ENCODE data around the gene SERPINB4. TPM values are rescaled to one million over a fixed set of nuclear protein-coding genes. Genes with fewer than 3 reads are reported as not detected.

The SERPINB4 gene
- total RNA-seq, 4 donors from 2014 or later, result 0.13 TPM; not detected in 3

- H3K27ac ChIP-seq, result no peak overlapping the region
- ATAC-seq, result no peak
- no peaks in the 10 kb centered on the region for H3K27me3 ChIP-seq
- H3K36me3 ChIP-seq, result no peaks in the 10 kb centered on the region
- no peaks in the 10 kb centered on the region for H3K4me1 ChIP-seq
- intact Hi-C loops (cut with DNase I; ENCODE audit: low total_unique reads) (no loop called here), in situ Hi-C loops (cut with MboI; ENCODE audit: low sequenced_read_pairs in 4 of 4) (no loop called here)
- no peaks in the 10 kb centered on the region for H3K9me3 ChIP-seq
- DNase-seq, result no peak
- no peak overlapping the region for H3K4me3 ChIP-seq
- TF ChIP-seq POLR2A (IDR thresholded peaks at IDR 0.05) (no peak), CTCF (IDR thresholded peaks at IDR 0.05 in 4 of 5, conservative IDR thresholded peaks at IDR 0.05 in 1 of 5) (no peak)
These were observed 52.3 kb downstream of the SERPINB4 start for GRCh38 chr18:63591725-63592124.

GRCh38 chr18:63590966-63591695, 52.9 kb downstream of the SERPINB4 start:
- Histone ChIP-seq H3K27ac (no peak overlapping the region), H3K4me3 (no peak overlapping the region), H3K27me3 (no peaks in the 10 kb centered on the region), H3K4me1 (no peaks in the 10 kb centered on the region), H3K9me3 (no peaks in the 10 kb centered on the region), H3K36me3 (no peaks in the 10 kb centered on the region)
- intact Hi-C loops (cut with DNase I; ENCODE audit: low total_unique reads) (no loop called here), in situ Hi-C loops (cut with MboI; ENCODE audit: low sequenced_read_pairs in 4 of 4) (no loop called here)
- DNase-seq (no peak), ATAC-seq (no peak)
- TF ChIP-seq POLR2A (IDR thresholded peaks at IDR 0.05), result no peak
- no peak for TF ChIP-seq CTCF (IDR thresholded peaks at IDR 0.05 in 4 of 5, conservative IDR thresholded peaks at IDR 0.05 in 1 of 5)

- no peaks in the 10 kb centered on the region for H3K27me3 ChIP-seq
- H3K36me3 ChIP-seq, result no peaks in the 10 kb centered on the region
- DNase-seq (no peak), ATAC-seq (no peak)
- H3K4me1 ChIP-seq, result no peaks in the 10 kb centered on the region
- no peak for TF ChIP-seq CTCF (IDR thresholded peaks at IDR 0.05 in 4 of 5, conservative IDR thresholded peaks at IDR 0.05 in 1 of 5)
- intact Hi-C loops (cut with DNase I; ENCODE audit: low total_unique reads) (no loop called here), in situ Hi-C loops (cut with MboI; ENCODE audit: low sequenced_read_pairs in 4 of 4) (no loop called here)
- H3K9me3 ChIP-seq, result no peaks in the 10 kb centered on the region
- H3K27ac ChIP-seq, result no peak overlapping the region
- H3K4me3 ChIP-seq, result no peak overlapping the region
These were observed 53.7 kb downstream of the SERPINB4 start for GRCh38 chr18:63590373-63590772.

DNA sequence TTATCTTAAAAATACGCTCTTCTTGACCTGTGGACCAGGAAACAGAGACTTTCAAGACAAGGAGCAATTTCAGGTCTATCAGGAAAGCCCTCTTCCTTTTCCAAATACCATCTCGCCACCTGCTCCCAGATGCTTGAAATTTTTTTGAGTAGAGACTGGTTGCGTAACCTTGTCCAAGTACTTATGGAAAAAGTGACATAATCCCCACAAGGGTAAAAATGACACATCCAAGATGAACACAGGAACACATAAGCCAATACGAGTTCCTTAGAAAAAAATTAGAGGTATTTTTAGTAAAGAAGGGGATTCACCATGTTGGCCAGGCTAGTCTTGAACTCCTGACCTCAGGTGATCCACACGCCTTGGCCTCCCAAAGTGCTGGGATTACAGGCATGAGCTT, 55.1 kb downstream of the SERPINB4 start:
- in situ Hi-C loops (cut with MboI; ENCODE audit: low sequenced_read_pairs in 4 of 4), result no loop called here
- no peak for ATAC-seq
- Histone ChIP-seq H3K9me3 (no peaks in the 10 kb centered on the region), H3K4me3 (no peak overlapping the region), H3K27me3 (no peaks in the 10 kb centered on the region), H3K4me1 (no peaks in the 10 kb centered on the region), H3K27ac (no peak overlapping the region), H3K36me3 (no peaks in the 10 kb centered on the region)
- intact Hi-C loops (cut with DNase I; ENCODE audit: low total_unique reads), result no loop called here
- DNase-seq, result no peak
- no peak for TF ChIP-seq CTCF (IDR thresholded peaks at IDR 0.05 in 4 of 5, conservative IDR thresholded peaks at IDR 0.05 in 1 of 5)

Other genes starting within 250 kb of the SERPINB4 start
- 10 to 100 TPM; 13.4 to 18.2 (median 16.0) TPM for gene VPS4B, start 221.8 kb downstream of the SERPINB4 start, total RNA-seq
- not detected for gene SERPINB5, start 167.3 kb downstream of the SERPINB4 start, total RNA-seq
- not detected for gene SERPINB12, start 101.9 kb downstream of the SERPINB4 start, total RNA-seq
- not detected for gene SERPINB13, start 56.9 kb downstream of the SERPINB4 start, total RNA-seq
- not detected for gene SERPINB3, start 17.6 kb upstream of the SERPINB4 start, total RNA-seq
- not detected for gene SERPINB11, start 58.7 kb upstream of the SERPINB4 start, total RNA-seq
- not detected for gene SERPINB7, start 131.2 kb upstream of the SERPINB4 start, total RNA-seq
- not detected for gene SERPINB2, start 243.4 kb upstream of the SERPINB4 start, total RNA-seq

All from gastrocnemius medialis (tissue), 4 donors.